Mesothelial cell of epicardium (in vitro differentiated cells): ENCODE results near the gene FAM240B. TPM values are rescaled to one million over a fixed set of nuclear protein-coding genes. Genes with fewer than 3 reads are reported as not detected.
A peak's percentile ranks its signal among the peaks of the same experiment; 100 is the strongest.

Source experiments
- DNase-seq, 2 experiments: peaks; one replicate each; pipeline ENCODE4 v3.0.0; 2021; ENCODE audit warnings: low spot score in 2 of 2; ENCODE audit not compliant: unreplicated experiment in 2 of 2
- H3K27ac Mint-ChIP-seq: 2 replicates; pipeline ENCODE4 v1.8.0; 2021; ENCODE audit warnings: mixed read lengths
- H3K27me3 Mint-ChIP-seq: 2 replicates; pipeline ENCODE4 v1.8.0; 2021; ENCODE audit warnings: low read depth, mixed read lengths
- H3K36me3 Mint-ChIP-seq: 2 replicates; pipeline ENCODE4 v1.8.0; 2021; ENCODE audit warnings: mixed read lengths
- H3K4me1 Mint-ChIP-seq: 2 replicates; pipeline ENCODE4 v1.8.0; 2021; ENCODE audit warnings: mixed read lengths
- H3K4me3 Mint-ChIP-seq: 2 replicates; pipeline ENCODE4 v1.8.0; 2021; ENCODE audit warnings: mild to moderate bottlenecking, moderate library complexity, mixed read lengths
- H3K9me3 Mint-ChIP-seq: 2 replicates; pipeline ENCODE4 v1.8.0; 2021; ENCODE audit warnings: mixed read lengths
- CTCF ChIP-seq: fragments of 200-600 bp; sonication (generic); IDR thresholded peaks from one replicate; pipeline ENCODE4 v1.5.0; 2021; ENCODE audit warnings: antibody characterized with exemption; ENCODE audit not compliant: unreplicated experiment
- total RNA-seq: library from RNA; stranded (reverse); gene quantifications from 3 replicates; pipeline ENCODE4 v1.2.1, GENCODE V29; 2021

Gene FAM240B
- total RNA-seq, 1 donor from 2014 or later = not detected

- Mint-ChIP-seq H3K4me1 (peaks cover 5% of the 10 kb centered on the region), H3K27ac (no peak overlapping the region), H3K36me3 (no peaks in the 10 kb centered on the region), H3K27me3 (peaks cover 32% of the 10 kb centered on the region), H3K9me3 (no peaks in the 10 kb centered on the region), H3K4me3 (no peak overlapping the region)
- no peak for DNase-seq
- TF ChIP-seq CTCF = no peak
Observed at GRCh38 chr9:38713426-38713825, 6.5 kb downstream of the FAM240B start.

GRCh38 chr9:38708759-38709158, 11.2 kb downstream of the FAM240B start:
- Mint-ChIP-seq H3K27me3 (peaks cover 41% of the 10 kb centered on the region), H3K27ac (no peak overlapping the region), H3K4me3 (no peak overlapping the region), H3K4me1 (no peaks in the 10 kb centered on the region), H3K36me3 (no peaks in the 10 kb centered on the region), H3K9me3 (no peaks in the 10 kb centered on the region)
- TF ChIP-seq CTCF = no peak
- no peak for DNase-seq

GRCh38 chr9:38707885-38708637, 11.9 kb downstream of the FAM240B start:
- no peak overlapping the region for H3K27ac Mint-ChIP-seq
- H3K9me3 Mint-ChIP-seq = no peaks in the 10 kb centered on the region
- no peaks in the 10 kb centered on the region for H3K4me1 Mint-ChIP-seq
- H3K36me3 Mint-ChIP-seq = no peaks in the 10 kb centered on the region
- H3K4me3 Mint-ChIP-seq = no peak overlapping the region
- TF ChIP-seq CTCF = peak; percentile 26
- no peak for DNase-seq
- peaks cover 42% of the 10 kb centered on the region for H3K27me3 Mint-ChIP-seq

GRCh38 chr9:38706493-38706892, 13.4 kb downstream of the FAM240B start:
- H3K27me3 Mint-ChIP-seq = peaks cover 29% of the 10 kb centered on the region

GRCh38 chr9:38705917-38706316, 14.0 kb downstream of the FAM240B start:
- H3K4me3 Mint-ChIP-seq = no peak overlapping the region
- no peak overlapping the region for H3K27ac Mint-ChIP-seq
- peaks cover 25% of the 10 kb centered on the region for H3K27me3 Mint-ChIP-seq
- H3K9me3 Mint-ChIP-seq = no peaks in the 10 kb centered on the region
- H3K36me3 Mint-ChIP-seq = no peaks in the 10 kb centered on the region
- H3K4me1 Mint-ChIP-seq = no peaks in the 10 kb centered on the region
- no peak for DNase-seq
- no peak for TF ChIP-seq CTCF

More at GRCh38 chr9:38706493-38706892, 13.4 kb downstream of the FAM240B start:
- Mint-ChIP-seq H3K27ac (no peak overlapping the region), H3K4me1 (no peaks in the 10 kb centered on the region), H3K36me3 (no peaks in the 10 kb centered on the region), H3K4me3 (no peak overlapping the region), H3K9me3 (no peaks in the 10 kb centered on the region)
- DNase-seq = no peak
- TF ChIP-seq CTCF = no peak
